Measurements from ENCODE around the gene SLC35A5. TPM values are rescaled to one million over a fixed set of nuclear protein-coding genes. Genes with fewer than 3 reads are reported as not detected.

The SLC35A5 gene
- total and polyA plus RNA-seq, 2 of the 13 experiments (the other 11 are each of a cell fraction or from before 2014, with no cell fraction given) = 15.5 to 26.5 TPM

GRCh38 chr3:112585782-112586181 lies 23.9 kb downstream of the SLC35A5 start (continued):
- no peak for TF ChIP-seq ZHX2 (IDR thresholded peaks at IDR 0.05; ENCODE audit: low read depth)
- TF ChIP-seq ZHX2 (CRISPR knock-in tag; IDR thresholded peaks at IDR 0.05; ENCODE audit: borderline replicate concordance) = no peak
- no peak for TF ChIP-seq IRF1 (CRISPR knock-in tag; IDR thresholded peaks at IDR 0.05; ENCODE audit: low read depth)

- POLR2A ChIA-PET = no interaction called here
- no peak overlapping the region for H3K27ac ChIP-seq (ENCODE audit: extremely low read length, insufficient read depth, low read length)
- H2AFZ ChIP-seq (ENCODE audit: low read length) = no peak overlapping the region
- H4K20me1 ChIP-seq (ENCODE audit: insufficient read depth, low read length) = no peaks in the 10 kb centered on the region
- no peaks in the 10 kb centered on the region for H3K27me3 ChIP-seq (ENCODE audit: control insufficient read depth in 1 of 2, insufficient read depth in 2 of 2, low read length in 2 of 2)
- DNase-seq (ENCODE audit: low spot score) (no peak), ATAC-seq (no peak), FAIRE-seq (no peak)
- CTCF ChIA-PET (ENCODE audit: low intra/inter-chr PET ratio, low total read pairs) = no interaction called here
- no peaks in the 10 kb centered on the region for H3K79me2 ChIP-seq (ENCODE audit: insufficient read depth, low read length)
- intact Hi-C loops (cut with micrococcal nuclease; ENCODE audit: unreplicated experiment) (no loop called here), in situ Hi-C loops (cut with HindIII; ENCODE audit: extremely low pct_ligation_motif_present, low pct_unique_long_range_greater_than_20kb) (no loop called here)
- H3K4me2 ChIP-seq (ENCODE audit: low read depth, low read length) = no peak overlapping the region
- no peaks in the 10 kb centered on the region for H3K9me3 ChIP-seq (ENCODE audit: low read length)
- no peak overlapping the region for H3K4me3 ChIP-seq (replicated peaks in 1 of 3; ENCODE audit: insufficient read depth in 1 of 3, low read depth in 2 of 3, low read length in 3 of 3)
- peaks cover 5 to 7% of the 10 kb centered on the region in 2 experiments; a peak in 3 of 5 replicates for H3K36me3 ChIP-seq (replicated peaks in 1 of 2; ENCODE audit: control insufficient read depth in 1 of 2, insufficient read depth in 2 of 2, low read length in 2 of 2)
- H3K4me1 ChIP-seq (ENCODE audit: insufficient read depth, low read length) = no peaks in the 10 kb centered on the region
- H3K9ac ChIP-seq (ENCODE audit: insufficient read depth, low read depth, low read length) = no peak overlapping the region
- WGBS (ENCODE audit: low lambda C conversion rate) = 86% methylated on average over 1 of the region's 1 CpG
- no TSS peak for BruUV-seq (replicated peaks)
- no peak for TF ChIP-seq NFATC3 (CRISPR knock-in tag; IDR thresholded peaks at IDR 0.05)
- no peak for TF ChIP-seq ZSCAN31 (CRISPR knock-in tag; IDR thresholded peaks at IDR 0.05; ENCODE audit: low read depth)
- TF ChIP-seq ZNF292 (CRISPR knock-in tag; IDR thresholded peaks at IDR 0.05; ENCODE audit: borderline replicate concordance, low read depth) = no peak
- no peak for TF ChIP-seq ZBTB37 (CRISPR knock-in tag; IDR thresholded peaks at IDR 0.05)
- TF ChIP-seq SRSF1 (optimal IDR thresholded peaks at IDR 0.05; ENCODE audit: low read depth, low read length) = no peak
- no peak for TF ChIP-seq ZNF784 (CRISPR knock-in tag; IDR thresholded peaks at IDR 0.05; ENCODE audit: borderline replicate concordance)
- no peak for TF ChIP-seq SMYD3 (CRISPR knock-in tag; IDR thresholded peaks at IDR 0.05)
- TF ChIP-seq NPAS2 (CRISPR knock-in tag; IDR thresholded peaks at IDR 0.05; ENCODE audit: borderline replicate concordance) = no peak
- TF ChIP-seq ZNF775 (CRISPR knock-in tag; IDR thresholded peaks at IDR 0.05; ENCODE audit: borderline replicate concordance) = no peak
- no peak for TF ChIP-seq ETV6 (CRISPR knock-in tag; conservative IDR thresholded peaks at IDR 0.05)
- TF ChIP-seq ATRX (CRISPR knock-in tag; IDR thresholded peaks at IDR 0.05; ENCODE audit: borderline replicate concordance) = no peak
- TF ChIP-seq SPEN (CRISPR knock-in tag; IDR thresholded peaks at IDR 0.05; ENCODE audit: low read depth) = no peak
Observed at GRCh38 chr3:112587336-112587735, 25.5 kb downstream of the SLC35A5 start.

Measured in HepG2 (cell line).